Ovary (tissue), 3 donors: Measurements from ENCODE around the gene CRYBA1.
"Not testable (repeated sequence)": the region's sequence is repeated elsewhere in the genome, so short reads cannot be mapped to it uniquely, and the experiment has no call there.

Experiments
- CTCF ChIP-seq, 3 donors: fragments of 450-650 bp in 2 of 3; fragments of 200-600 bp in 1 of 3; IDR thresholded peaks; one replicate each; pipeline versions ENCODE4 v1.5.1 to v1.8.0; 2016 to 2022; ENCODE audit warnings: antibody characterized with exemption in 3 of 3, mild to moderate bottlenecking in 1 of 3
- EP300 ChIP-seq: sonication (generic); formaldehyde crosslinking; IDR thresholded peaks from one replicate; pipeline ENCODE4 v1.6.1; 2017; ENCODE audit warnings: antibody characterized with exemption
- POLR2A ChIP-seq: fragments of 450-650 bp; IDR thresholded peaks from one replicate; pipeline ENCODE4 v1.6.1; 2017; ENCODE audit warnings: antibody characterized with exemption, mild to moderate bottlenecking, moderate library complexity
- donor health status: DM: no; HTN: no; CAD: no.

GRCh38 chr17:29204068-29204804 lies 42.4 kb upstream of the CRYBA1 start:
- not testable (repeated sequence) for TF ChIP-seq POLR2A; CTCF (IDR thresholded peaks at IDR 0.05); EP300
